ENCODE results near the gene HMGCS1.

GRCh38 chr5:43336159-43336558, 22.9 kb upstream of the HMGCS1 start:
- TF ChIP-seq CTCF (IDR thresholded peaks at IDR 0.05) (no peak), POLR2A (IDR thresholded peaks at IDR 0.05; ENCODE audit: low read depth) (no peak), EP300 (IDR thresholded peaks at IDR 0.05) (no peak)
